ENCODE data around the gene CNN3. TPM values are rescaled to one million over a fixed set of nuclear protein-coding genes. Genes with fewer than 3 reads are reported as not detected.

CNN3 gene
- total RNA-seq, 2 donors from 2014 or later: 275 to 308 TPM

GRCh38 chr1:94905207-94905606, 21.7 kb downstream of the CNN3 start:
- Mint-ChIP-seq H3K4me1 (peaks cover 9% of the 10 kb centered on the region), H3K9me3 (no peaks in the 10 kb centered on the region), H3K36me3 (ENCODE audit: low read depth) (peaks cover 65% of the 10 kb centered on the region), H3K27me3 (ENCODE audit: insufficient read depth) (no peaks in the 10 kb centered on the region), H3K27ac (peak overlapping the region; percentile 42), H3K4me3 (no peak overlapping the region)
- no peak overlapping the region for H3K27ac ChIP-seq (ENCODE audit: low read depth, low read length)
- peak; percentile 36 for DNase-seq
- H3K4me3 ChIP-seq (ENCODE audit: low read length): no peak overlapping the region
- no peak for TF ChIP-seq CTCF (conservative IDR thresholded peaks at IDR 0.05)
- 87 to 96% methylated on average over 2 to 4 of the region's 4 CpGs for WGBS, 2 experiments (ENCODE audit: insufficient coverage in 1 of 2, insufficient read length in 1 of 2)
- H3K36me3 ChIP-seq (ENCODE audit: control insufficient read depth, insufficient read depth, low read length): peaks cover 83% of the 10 kb centered on the region
- no peaks in the 10 kb centered on the region for H3K9me3 ChIP-seq (ENCODE audit: control insufficient read depth, low read length)
- H3K27me3 ChIP-seq (ENCODE audit: control insufficient read depth, insufficient read depth, low read length, poor library complexity, severe bottlenecking): no peaks in the 10 kb centered on the region
- H3K4me1 ChIP-seq (ENCODE audit: control insufficient read depth, insufficient read depth, low read length): no peaks in the 10 kb centered on the region
- no peak overlapping the region for H3K9ac ChIP-seq (ENCODE audit: extremely low read depth, low read length, poor library complexity, severe bottlenecking)

GRCh38 chr1:94903280-94904009, 23.5 kb downstream of the CNN3 start:
- H3K4me1 ChIP-seq (ENCODE audit: control insufficient read depth, insufficient read depth, low read length): no peaks in the 10 kb centered on the region
- no peak overlapping the region for H3K4me3 Mint-ChIP-seq
- no peak for TF ChIP-seq CTCF (conservative IDR thresholded peaks at IDR 0.05)
- peaks cover 67% of the 10 kb centered on the region for H3K36me3 Mint-ChIP-seq (ENCODE audit: low read depth)
- H3K4me3 ChIP-seq (ENCODE audit: low read length): no peak overlapping the region
- no peaks in the 10 kb centered on the region for H3K9me3 ChIP-seq (ENCODE audit: control insufficient read depth, low read length)
- H3K27me3 ChIP-seq (ENCODE audit: control insufficient read depth, insufficient read depth, low read length, poor library complexity, severe bottlenecking): no peaks in the 10 kb centered on the region
- H3K4me1 Mint-ChIP-seq: no peaks in the 10 kb centered on the region
- peaks cover 86% of the 10 kb centered on the region for H3K36me3 ChIP-seq (ENCODE audit: control insufficient read depth, insufficient read depth, low read length)
- WGBS, 2 experiments (ENCODE audit: insufficient coverage in 1 of 2, insufficient read length in 1 of 2): 93 to 97% methylated on average over 7 of the region's 7 CpGs
- no peak overlapping the region for H3K27ac ChIP-seq (ENCODE audit: low read depth, low read length)
- H3K27ac Mint-ChIP-seq: peak overlapping the region; percentile 29
- no peaks in the 10 kb centered on the region for H3K9me3 Mint-ChIP-seq
- H3K9ac ChIP-seq (ENCODE audit: extremely low read depth, low read length, poor library complexity, severe bottlenecking): no peak overlapping the region
- H3K27me3 Mint-ChIP-seq (ENCODE audit: insufficient read depth): no peaks in the 10 kb centered on the region
- peak; percentile 47 for DNase-seq

GRCh38 chr1:94901841-94902240, 25.1 kb downstream of the CNN3 start:
- peaks cover 87% of the 10 kb centered on the region for H3K36me3 ChIP-seq (ENCODE audit: control insufficient read depth, insufficient read depth, low read length)
- peaks cover 66% of the 10 kb centered on the region for H3K36me3 Mint-ChIP-seq (ENCODE audit: low read depth)
- no peaks in the 10 kb centered on the region for H3K4me1 Mint-ChIP-seq

More at GRCh38 chr1:94901841-94902240, 25.1 kb downstream of the CNN3 start:
- H3K9ac ChIP-seq (ENCODE audit: extremely low read depth, low read length, poor library complexity, severe bottlenecking): no peak overlapping the region
- DNase-seq: no peak
- no peaks in the 10 kb centered on the region for H3K4me1 ChIP-seq (ENCODE audit: control insufficient read depth, insufficient read depth, low read length)
- Mint-ChIP-seq H3K27ac (no peak overlapping the region), H3K9me3 (no peaks in the 10 kb centered on the region), H3K27me3 (ENCODE audit: insufficient read depth) (no peaks in the 10 kb centered on the region), H3K4me3 (no peak overlapping the region)
- H3K4me3 ChIP-seq (ENCODE audit: low read length): no peak overlapping the region
- H3K27ac ChIP-seq (ENCODE audit: low read depth, low read length): no peak overlapping the region
- TF ChIP-seq CTCF (conservative IDR thresholded peaks at IDR 0.05): no peak
- no peaks in the 10 kb centered on the region for H3K9me3 ChIP-seq (ENCODE audit: control insufficient read depth, low read length)
- no peaks in the 10 kb centered on the region for H3K27me3 ChIP-seq (ENCODE audit: control insufficient read depth, insufficient read depth, low read length, poor library complexity, severe bottlenecking)
- 94 to 97% methylated on average over 2 to 4 of the region's 4 CpGs for WGBS, 2 experiments (ENCODE audit: insufficient coverage in 1 of 2, insufficient read length in 1 of 2)

Measured in endodermal cell (in vitro differentiated cells).